Activated T-helper 2 cell treated with anti-CD3 and anti-CD28 coated beads, Interferon-gamma antibody, Interleukin-2, Interleukin-4, amounts not matched to agents 10 μg/mL and 5 μg/mL and 100 μg/mL, durations not matched to agents 14 hours and 24 hours and 36 hours (primary cell): Measurements from ENCODE around the gene CYB5R4. TPM values are rescaled to one million over a fixed set of nuclear protein-coding genes. Genes with fewer than 3 reads are reported as not detected.

Source experiments
- DNase-seq: peaks from one replicate; pipeline ENCODE4 v3.0.0; 2021; ENCODE audit warnings: low spot score
- H3K27ac Mint-ChIP-seq: one replicate; pipeline ENCODE4 v1.8.0; 2021; ENCODE audit warnings: mixed read lengths
- H3K27me3 Mint-ChIP-seq: one replicate; pipeline ENCODE4 v1.8.0; 2021; ENCODE audit warnings: low read depth, mixed read lengths
- H3K36me3 Mint-ChIP-seq: one replicate; pipeline ENCODE4 v1.8.0; 2021; ENCODE audit warnings: low read depth, mixed read lengths
- H3K4me1 Mint-ChIP-seq: one replicate; pipeline ENCODE4 v1.8.0; 2021; ENCODE audit warnings: low read depth, mixed read lengths
- H3K4me3 Mint-ChIP-seq: one replicate; pipeline ENCODE4 v1.8.0; 2021; ENCODE audit warnings: low read depth, mild to moderate bottlenecking, moderate library complexity, mixed read lengths
- H3K9me3 Mint-ChIP-seq: one replicate; pipeline ENCODE4 v1.8.0; 2021; ENCODE audit warnings: mixed read lengths
- intact Hi-C: fragments of 100-400 bp; cut with micrococcal nuclease; formaldehyde crosslinking; loops from one replicate; pipeline ENCODE4 v1.15.1; 2023
- total RNA-seq: library from RNA; stranded (reverse); gene quantifications from 2 replicates; pipeline ENCODE4 v1.2.3, GENCODE V29; 2022

Gene CYB5R4
- total RNA-seq, 1 donor from 2014 or later: 28.9 TPM

DNA sequence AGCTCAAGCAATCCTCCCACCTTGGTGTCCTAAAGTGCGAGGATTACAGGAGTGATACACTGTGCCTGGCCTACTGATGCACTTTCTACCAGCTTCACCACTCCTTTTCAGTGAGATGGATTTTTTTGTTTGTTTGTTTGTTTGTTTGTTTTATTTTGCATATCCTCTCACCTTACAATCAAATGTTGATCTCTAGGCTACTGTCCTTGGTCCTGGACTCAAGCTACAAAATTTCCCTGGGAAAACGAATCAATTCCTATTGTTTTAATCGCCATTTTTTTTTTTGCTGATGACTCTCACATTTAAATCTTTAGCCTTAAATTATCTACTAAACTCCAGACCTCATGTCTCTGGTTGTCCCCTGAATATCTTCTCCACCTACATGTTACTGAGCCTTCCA lies 9.9 kb upstream of the CYB5R4 start:
- no peaks in the 10 kb centered on the region for H3K9me3 Mint-ChIP-seq
- H3K4me3 Mint-ChIP-seq: no peak overlapping the region
- no peak overlapping the region for H3K27ac Mint-ChIP-seq
- DNase-seq: no peak
- intact Hi-C loops: no loop called here
- no peaks in the 10 kb centered on the region for H3K4me1 Mint-ChIP-seq
- no peaks in the 10 kb centered on the region for H3K36me3 Mint-ChIP-seq
- peaks cover 41% of the 10 kb centered on the region for H3K27me3 Mint-ChIP-seq

DNA sequence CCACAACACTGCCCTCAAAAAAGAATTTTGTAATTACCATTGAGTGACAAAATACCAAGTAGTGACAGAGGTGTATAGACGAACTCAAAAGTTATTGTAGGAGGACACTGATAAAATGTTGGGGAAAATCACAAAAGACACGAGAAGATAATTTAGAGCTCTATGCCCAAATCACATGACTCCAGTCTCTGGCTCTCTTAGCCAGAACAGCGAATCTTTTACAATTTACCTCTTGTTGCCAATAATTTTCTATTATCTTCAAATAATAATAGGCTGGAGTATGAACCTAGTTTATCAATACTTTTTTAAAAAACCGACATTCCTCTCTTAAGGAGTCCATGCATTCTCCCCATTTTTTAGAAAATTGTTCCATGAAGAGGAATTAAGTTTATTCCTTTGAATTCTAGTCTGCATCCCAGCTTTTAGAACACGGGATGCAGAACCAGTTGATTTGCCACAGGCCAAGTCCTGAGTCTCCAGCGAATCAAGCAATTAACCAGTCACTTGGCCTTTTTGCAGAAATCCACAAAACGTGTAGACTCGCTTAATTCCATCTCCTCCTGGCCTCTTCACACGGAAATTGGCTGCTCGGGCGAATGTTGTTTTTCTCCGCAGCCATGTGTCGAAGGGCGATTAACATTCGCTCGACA lies 6.8 kb upstream of the CYB5R4 start:
- Mint-ChIP-seq H3K27ac (no peak overlapping the region), H3K9me3 (no peaks in the 10 kb centered on the region), H3K4me1 (no peaks in the 10 kb centered on the region), H3K4me3 (no peak overlapping the region), H3K27me3 (peaks cover 45% of the 10 kb centered on the region), H3K36me3 (no peaks in the 10 kb centered on the region)
- DNase-seq: no peak
- intact Hi-C loops: no loop called here

DNA sequence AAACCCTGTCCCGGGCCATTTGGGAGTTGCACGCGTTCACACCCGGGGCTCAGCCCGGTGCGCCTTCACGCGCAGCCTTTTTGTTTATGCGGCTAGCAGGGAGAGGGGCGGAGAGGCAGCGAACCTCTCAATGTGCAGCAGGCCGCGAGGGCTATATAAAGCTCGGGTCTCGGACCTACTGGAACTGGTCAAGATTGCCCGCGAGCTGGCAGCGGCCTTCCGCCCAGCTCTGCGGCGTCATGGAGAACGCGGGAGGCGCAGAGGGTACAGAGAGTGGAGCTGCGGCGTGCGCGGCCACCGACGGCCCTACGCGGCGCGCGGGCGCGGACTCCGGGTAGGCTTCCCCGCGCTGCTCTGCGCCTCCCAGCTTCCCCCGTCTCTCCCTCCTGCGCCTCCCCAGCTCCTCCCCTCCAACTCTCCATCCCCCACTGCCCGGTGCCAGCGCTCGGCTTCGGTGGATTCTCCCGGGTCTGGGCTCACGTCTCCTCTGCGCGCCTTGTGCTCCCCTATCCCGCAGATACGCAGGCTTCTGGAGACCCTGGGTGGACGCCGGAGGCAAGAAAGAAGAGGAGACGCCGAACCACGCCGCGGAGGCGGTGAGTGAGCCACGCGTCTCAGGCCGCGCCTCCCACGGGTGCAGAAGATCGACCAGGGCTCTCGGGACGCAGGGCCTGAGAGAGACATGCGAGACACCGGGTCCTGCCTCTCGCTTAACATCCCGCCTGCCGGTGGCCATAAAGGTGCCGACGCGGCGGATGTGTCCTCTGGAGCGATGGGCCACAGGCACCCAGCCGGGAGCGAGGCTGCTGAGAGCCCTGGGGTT lies 6.1 kb upstream of the CYB5R4 start, which contains the start of gene RIPPLY2:
TSS of gene RIPPLY2 (plus strand) at position 183 of the 823 bp plus-strand sequence. CDS start at position 240, 57 bp downstream.
- DNase-seq: no peak
- Mint-ChIP-seq H3K4me3 (peak within 1 kb of the TSS; percentile 46), H3K27ac (no peak within 1 kb of the TSS), H3K27me3 (peaks cover 46% of the 10 kb centered on the region), H3K9me3 (no peaks in the 10 kb centered on the region), H3K36me3 (no peaks in the 10 kb centered on the region), H3K4me1 (no peaks in the 10 kb centered on the region)
- intact Hi-C loops: no loop called here

DNA sequence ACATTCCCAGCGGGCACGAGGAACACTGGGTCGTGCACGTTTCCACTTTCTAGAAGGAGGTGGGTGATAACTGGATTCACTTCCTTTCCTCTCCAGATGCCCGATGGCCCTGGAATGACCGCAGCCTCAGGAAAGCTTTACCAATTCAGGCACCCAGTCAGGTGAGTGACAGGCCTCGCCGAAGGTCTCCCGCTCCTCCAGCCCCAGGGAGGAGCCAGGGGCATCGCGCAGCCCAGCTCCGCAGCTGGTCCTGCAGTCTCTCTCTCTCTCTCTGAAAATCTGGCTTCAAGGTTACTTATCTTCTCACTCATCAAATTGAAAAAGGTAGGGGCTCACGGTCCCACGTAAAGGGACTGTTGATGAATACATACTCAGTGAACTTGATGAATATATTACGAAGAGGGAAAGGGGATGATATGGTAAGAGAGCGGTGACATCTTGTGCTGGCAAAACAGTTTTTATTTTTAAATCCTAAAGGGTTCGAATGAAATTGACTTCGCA lies 5.4 kb upstream of the CYB5R4 start:
- peaks cover 3% of the 10 kb centered on the region for H3K4me1 Mint-ChIP-seq
- no peak overlapping the region for H3K27ac Mint-ChIP-seq
- peaks cover 44% of the 10 kb centered on the region for H3K27me3 Mint-ChIP-seq
- no peaks in the 10 kb centered on the region for H3K36me3 Mint-ChIP-seq
- no peak for DNase-seq
- no peak overlapping the region for H3K4me3 Mint-ChIP-seq
- intact Hi-C loops: no loop called here
- no peaks in the 10 kb centered on the region for H3K9me3 Mint-ChIP-seq

DNA sequence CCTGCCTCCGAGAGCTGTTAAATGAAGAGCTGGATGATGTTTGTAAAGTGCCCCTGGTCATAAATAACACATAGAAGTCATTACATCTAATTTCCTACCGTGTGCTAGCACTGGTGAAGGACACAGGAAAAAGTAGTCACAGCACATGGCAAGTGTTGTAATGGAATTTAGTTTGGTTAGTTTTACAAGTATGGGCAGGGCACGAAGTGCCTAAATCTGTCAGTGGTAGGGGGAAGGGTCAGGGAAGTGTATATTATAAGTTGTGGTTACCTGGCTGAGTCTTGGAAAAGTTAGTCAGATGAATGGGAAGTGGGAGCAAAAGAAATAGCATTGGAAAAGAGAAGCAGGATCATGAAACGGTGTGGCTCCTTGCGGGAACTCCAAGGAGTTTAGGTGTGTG lies 4.7 kb upstream of the CYB5R4 start:
- no peak overlapping the region for H3K27ac Mint-ChIP-seq
- H3K9me3 Mint-ChIP-seq: no peaks in the 10 kb centered on the region
- no peak overlapping the region for H3K4me3 Mint-ChIP-seq
- intact Hi-C loops: no loop called here
- no peak for DNase-seq
- peaks cover 44% of the 10 kb centered on the region for H3K27me3 Mint-ChIP-seq
- H3K4me1 Mint-ChIP-seq: peaks cover 7% of the 10 kb centered on the region
- H3K36me3 Mint-ChIP-seq: no peaks in the 10 kb centered on the region

DNA sequence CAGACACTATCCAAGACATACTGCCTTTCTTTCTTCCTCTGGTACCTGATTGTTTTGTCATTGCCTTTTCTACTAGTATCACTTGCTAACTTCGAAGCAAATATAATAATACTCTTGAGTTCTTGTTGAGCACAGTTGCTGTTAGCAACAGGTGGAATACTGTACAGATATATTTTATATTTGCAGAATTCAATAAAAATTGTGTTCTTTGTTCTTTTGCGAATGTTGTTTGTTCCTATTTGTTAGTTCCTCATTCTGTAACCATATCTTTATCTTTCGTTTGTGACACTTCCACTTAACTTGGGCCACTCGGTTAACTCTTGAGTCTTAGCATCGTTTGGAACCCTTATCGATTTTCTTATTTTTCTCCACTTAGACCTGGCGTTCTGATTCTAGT lies 868 bp downstream of the CYB5R4 start:
- Mint-ChIP-seq H3K4me3 (peak overlapping the region; percentile 98), H3K27ac (peak overlapping the region; percentile 84), H3K4me1 (peaks cover 25% of the 10 kb centered on the region), H3K9me3 (no peaks in the 10 kb centered on the region), H3K27me3 (peaks cover 6% of the 10 kb centered on the region), H3K36me3 (peaks cover 13% of the 10 kb centered on the region)
- intact Hi-C loops: no loop called here
- no peak for DNase-seq

DNA sequence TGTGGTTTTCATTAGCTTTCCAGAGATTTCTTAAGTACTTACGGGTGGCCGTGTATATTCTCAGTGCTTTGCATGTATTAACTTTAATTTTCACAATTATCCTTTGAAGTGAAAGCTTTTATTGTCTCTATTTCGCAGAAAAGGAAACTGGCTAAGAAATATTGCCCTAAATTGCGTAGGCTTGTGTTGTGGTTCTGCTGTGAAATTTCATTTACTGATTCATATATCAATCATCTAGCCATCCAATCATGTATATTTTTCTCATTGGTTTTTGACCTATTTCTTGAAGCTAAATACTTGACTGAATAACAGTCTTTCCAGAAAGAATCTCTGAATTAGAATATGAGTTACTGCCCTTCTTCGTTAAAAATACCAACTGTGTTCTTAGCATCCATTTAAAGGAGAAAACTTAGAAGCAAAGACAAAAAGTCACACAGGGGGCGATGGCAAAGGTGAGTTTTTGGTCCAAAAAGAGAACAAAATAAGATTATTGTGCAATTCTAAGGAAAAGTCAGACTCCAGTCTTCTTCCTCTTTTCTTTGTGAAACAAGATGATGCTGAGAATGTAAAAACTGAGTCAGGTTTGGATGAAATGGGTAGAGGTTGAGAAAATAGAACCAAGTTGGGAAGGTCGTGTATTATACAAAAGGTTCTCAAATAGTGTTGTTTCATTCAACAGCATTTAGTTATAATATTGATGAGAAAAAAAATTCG lies 1.4 kb downstream of the CYB5R4 start:
- peak overlapping the region; percentile 84 for H3K27ac Mint-ChIP-seq
- intact Hi-C loops: no loop called here
- peaks cover 2% of the 10 kb centered on the region for H3K27me3 Mint-ChIP-seq
- peak overlapping the region; percentile 98 for H3K4me3 Mint-ChIP-seq
- DNase-seq: no peak
- H3K36me3 Mint-ChIP-seq: peaks cover 19% of the 10 kb centered on the region
- H3K9me3 Mint-ChIP-seq: no peaks in the 10 kb centered on the region
- H3K4me1 Mint-ChIP-seq: peaks cover 25% of the 10 kb centered on the region

DNA sequence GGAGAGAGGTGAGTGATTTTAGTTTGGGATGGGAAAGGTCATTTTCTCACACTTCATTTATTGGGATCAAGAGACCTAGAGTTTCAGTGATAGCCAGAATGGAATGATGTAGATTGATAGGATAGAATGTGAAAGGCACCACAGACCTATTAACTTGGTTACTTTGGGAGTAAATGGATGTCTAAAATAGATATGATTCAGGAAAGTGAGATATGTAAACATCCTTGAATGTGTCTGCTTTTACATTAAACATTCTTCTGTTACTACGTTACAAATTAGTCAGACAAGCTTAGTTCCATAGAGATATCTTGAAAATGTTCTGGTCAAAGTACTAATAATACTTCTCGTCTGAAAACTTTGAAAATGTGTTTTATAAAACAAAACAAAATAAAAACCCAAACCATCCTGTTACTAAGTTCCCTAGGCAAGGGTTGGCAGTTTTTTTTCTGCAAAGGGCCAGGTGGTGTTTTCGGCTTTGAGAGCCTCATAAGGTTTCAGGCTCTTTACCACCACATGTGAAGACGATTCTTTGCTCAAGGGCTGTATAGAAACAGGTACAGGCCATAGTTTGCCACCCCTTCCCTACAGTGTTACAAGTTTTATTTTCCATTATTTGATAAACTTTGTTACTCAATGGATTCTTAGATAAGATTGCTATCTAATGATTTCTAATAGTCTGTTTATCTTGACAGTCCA lies 3.4 kb downstream of the CYB5R4 start:
- no peak for DNase-seq
- H3K4me1 Mint-ChIP-seq: peaks cover 25% of the 10 kb centered on the region
- peaks cover 39% of the 10 kb centered on the region for H3K36me3 Mint-ChIP-seq
- H3K9me3 Mint-ChIP-seq: peaks cover 12% of the 10 kb centered on the region
- no peak overlapping the region for H3K27ac Mint-ChIP-seq
- H3K27me3 Mint-ChIP-seq: peaks cover under 1% of the 10 kb centered on the region
- no peak overlapping the region for H3K4me3 Mint-ChIP-seq
- intact Hi-C loops: no loop called here

DNA sequence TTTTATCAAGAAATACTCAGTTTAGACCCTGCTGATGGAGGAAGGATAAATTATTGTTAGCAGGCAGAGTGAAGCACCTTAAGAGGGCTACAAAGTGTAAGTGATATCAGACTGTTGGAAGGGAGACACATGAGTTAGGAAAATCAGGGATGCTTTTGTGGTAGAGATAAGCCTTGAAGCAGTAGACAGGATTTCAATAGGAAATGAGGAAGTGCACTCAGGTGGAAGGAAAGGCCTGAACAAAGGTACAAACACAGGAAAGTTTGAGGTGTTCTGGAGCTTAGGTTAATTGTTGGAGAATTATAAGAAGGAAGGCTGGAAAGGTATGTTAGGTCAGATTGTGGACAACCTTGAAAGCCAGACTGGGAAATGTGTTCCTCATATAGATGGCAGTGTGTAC lies 7.6 kb downstream of the CYB5R4 start:
- H3K27ac Mint-ChIP-seq: no peak overlapping the region
- peaks cover 5% of the 10 kb centered on the region for H3K4me1 Mint-ChIP-seq
- no peak for DNase-seq
- peaks cover 66% of the 10 kb centered on the region for H3K36me3 Mint-ChIP-seq
- intact Hi-C loops: no loop called here
- peaks cover 20% of the 10 kb centered on the region for H3K9me3 Mint-ChIP-seq
- no peaks in the 10 kb centered on the region for H3K27me3 Mint-ChIP-seq
- H3K4me3 Mint-ChIP-seq: no peak overlapping the region

DNA sequence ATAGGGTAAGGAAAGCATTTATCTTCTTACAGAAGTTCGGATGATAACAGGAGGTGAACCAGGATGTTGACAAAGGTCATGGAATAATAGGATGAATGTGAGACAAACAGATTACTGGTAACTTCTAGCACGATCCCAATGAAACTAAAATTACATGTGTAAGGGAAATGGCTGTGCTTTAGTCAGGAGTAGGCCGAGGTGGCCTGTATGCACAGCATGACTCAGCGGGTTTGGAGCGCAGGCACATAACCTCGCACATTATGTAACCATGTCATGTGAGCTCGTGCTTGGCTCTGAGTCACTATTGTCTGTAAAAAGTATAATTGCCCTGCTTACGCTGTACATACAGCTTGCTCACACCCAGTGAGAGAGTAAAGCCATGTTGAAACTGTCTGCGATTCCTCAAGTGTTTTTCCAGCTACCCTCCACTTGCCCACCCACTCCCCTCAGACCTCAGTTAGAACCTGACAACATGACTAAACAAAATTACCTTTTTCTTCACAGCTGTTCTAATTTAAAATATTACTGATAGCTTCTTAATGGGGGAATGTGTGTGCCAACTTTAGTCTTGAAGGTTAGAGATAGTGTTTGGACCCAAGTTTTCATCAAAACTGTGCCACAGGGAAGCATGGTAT lies 8.2 kb downstream of the CYB5R4 start:
- H3K4me3 Mint-ChIP-seq: no peak overlapping the region
- intact Hi-C loops: no loop called here
- H3K36me3 Mint-ChIP-seq: peaks cover 66% of the 10 kb centered on the region
- DNase-seq: no peak
- peaks cover 2% of the 10 kb centered on the region for H3K4me1 Mint-ChIP-seq
- H3K27ac Mint-ChIP-seq: no peak overlapping the region
- H3K27me3 Mint-ChIP-seq: no peaks in the 10 kb centered on the region
- H3K9me3 Mint-ChIP-seq: peaks cover 20% of the 10 kb centered on the region

DNA sequence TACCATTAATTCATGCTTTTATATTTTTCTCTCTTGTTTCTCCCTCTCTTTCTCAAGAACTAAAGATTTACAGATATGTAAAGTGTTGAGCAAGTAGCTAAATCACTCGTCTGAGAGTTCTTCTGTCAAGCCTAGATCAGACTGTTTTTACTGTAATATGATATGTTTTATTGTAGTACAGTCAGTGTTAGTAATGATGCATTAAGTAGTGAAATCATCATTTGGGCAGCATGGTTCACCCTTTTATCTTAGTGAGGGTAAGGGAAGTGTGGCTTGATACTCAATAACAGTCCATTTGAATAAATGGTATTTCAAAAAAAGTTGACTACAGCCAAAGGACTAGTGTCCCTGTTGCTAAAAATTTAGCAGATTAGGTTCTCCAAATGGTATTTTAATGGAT lies 9.2 kb downstream of the CYB5R4 start:
- H3K4me3 Mint-ChIP-seq: no peak overlapping the region
- H3K36me3 Mint-ChIP-seq: peaks cover 66% of the 10 kb centered on the region
- peaks cover 5% of the 10 kb centered on the region for H3K4me1 Mint-ChIP-seq
- no peaks in the 10 kb centered on the region for H3K27me3 Mint-ChIP-seq
- no peak for DNase-seq
- intact Hi-C loops: no loop called here
- H3K27ac Mint-ChIP-seq: no peak overlapping the region
- peaks cover 20% of the 10 kb centered on the region for H3K9me3 Mint-ChIP-seq

DNA sequence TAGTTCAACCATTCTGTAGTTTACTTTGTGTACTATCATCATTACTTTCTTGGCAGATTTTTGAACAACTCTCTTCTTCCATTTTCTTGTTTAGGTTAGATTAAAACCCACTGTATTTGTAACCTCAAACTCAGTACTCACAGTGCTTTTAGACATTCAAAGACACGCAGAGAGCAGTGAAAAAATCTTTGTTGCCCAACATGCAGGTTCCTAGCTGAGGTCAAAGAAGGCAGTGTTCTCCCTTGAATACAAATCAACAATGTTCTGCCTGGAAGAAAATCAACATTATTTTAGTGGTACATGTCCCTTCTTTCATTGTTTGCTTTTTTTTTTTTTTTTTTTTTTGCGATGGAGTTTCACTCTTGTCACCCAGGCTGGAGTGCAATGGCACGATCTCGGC lies 11.2 kb downstream of the CYB5R4 start:
- peaks cover 6% of the 10 kb centered on the region for H3K4me1 Mint-ChIP-seq
- H3K9me3 Mint-ChIP-seq: peaks cover 20% of the 10 kb centered on the region
- DNase-seq: no peak
- intact Hi-C loops: no loop called here
- no peaks in the 10 kb centered on the region for H3K27me3 Mint-ChIP-seq
- H3K27ac Mint-ChIP-seq: no peak overlapping the region
- peaks cover 50% of the 10 kb centered on the region for H3K36me3 Mint-ChIP-seq
- no peak overlapping the region for H3K4me3 Mint-ChIP-seq
